Muscle layer of colon (tissue), 2 donors: ENCODE measurements around the gene ARHGEF6.

Source experiments
- H3K27ac ChIP-seq: one replicate; pipeline ENCODE4 v1.7.0; 2013; ENCODE audit warnings: low read depth, mild to moderate bottlenecking, low read length, moderate library complexity
- H3K27me3 ChIP-seq, 2 donors: one replicate each; pipeline ENCODE4 v1.7.0; 2013; ENCODE audit warnings: low read length in 2 of 2, mild to moderate bottlenecking in 2 of 2; ENCODE audit not compliant: insufficient read depth in 2 of 2, control insufficient read depth in 1 of 2
- H3K36me3 ChIP-seq: one replicate; pipeline ENCODE4 v1.7.0; 2013; ENCODE audit warnings: mild to moderate bottlenecking, low read length; ENCODE audit not compliant: insufficient read depth
- H3K4me1 ChIP-seq: one replicate; pipeline ENCODE4 v1.7.0; 2013; ENCODE audit warnings: mild to moderate bottlenecking, low read length; ENCODE audit not compliant: insufficient read depth
- H3K4me3 ChIP-seq, 2 donors: one replicate each; pipeline ENCODE4 v1.7.0; 2013; ENCODE audit warnings: low read length in 2 of 2, low read depth in 1 of 2, mild to moderate bottlenecking in 1 of 2, moderate library complexity in 1 of 2
- H3K9ac ChIP-seq: one replicate; pipeline ENCODE4 v1.7.0; 2013; ENCODE audit warnings: low read length
- H3K9me3 ChIP-seq: one replicate; pipeline ENCODE4 v1.7.0; 2013; ENCODE audit warnings: mild to moderate bottlenecking, low read length
- donor health status: abdominal sarcoma.
- donor health status: Adenocarcinoma of cecum.

Gene ARHGEF6

GRCh38 chrX:136659174-136659573, 121.6 kb downstream of the ARHGEF6 start:
- no peaks in the 10 kb centered on the region for H3K27me3 ChIP-seq

GRCh38 chrX:136658151-136658550, 122.6 kb downstream of the ARHGEF6 start:
- H3K36me3 ChIP-seq: no peaks in the 10 kb centered on the region
- H3K4me1 ChIP-seq: no peaks in the 10 kb centered on the region
- H3K27me3 ChIP-seq: no peaks in the 10 kb centered on the region
- no peaks in the 10 kb centered on the region for H3K9me3 ChIP-seq
- no peak overlapping the region for H3K9ac ChIP-seq
- no peak overlapping the region for H3K4me3 ChIP-seq
- no peak overlapping the region for H3K27ac ChIP-seq

More at GRCh38 chrX:136659174-136659573, 121.6 kb downstream of the ARHGEF6 start:
- no peak overlapping the region for H3K27ac ChIP-seq
- no peaks in the 10 kb centered on the region for H3K9me3 ChIP-seq
- H3K9ac ChIP-seq: no peak overlapping the region
- no peaks in the 10 kb centered on the region for H3K36me3 ChIP-seq
- H3K4me3 ChIP-seq: no peak overlapping the region
- H3K4me1 ChIP-seq: no peaks in the 10 kb centered on the region

DNA sequence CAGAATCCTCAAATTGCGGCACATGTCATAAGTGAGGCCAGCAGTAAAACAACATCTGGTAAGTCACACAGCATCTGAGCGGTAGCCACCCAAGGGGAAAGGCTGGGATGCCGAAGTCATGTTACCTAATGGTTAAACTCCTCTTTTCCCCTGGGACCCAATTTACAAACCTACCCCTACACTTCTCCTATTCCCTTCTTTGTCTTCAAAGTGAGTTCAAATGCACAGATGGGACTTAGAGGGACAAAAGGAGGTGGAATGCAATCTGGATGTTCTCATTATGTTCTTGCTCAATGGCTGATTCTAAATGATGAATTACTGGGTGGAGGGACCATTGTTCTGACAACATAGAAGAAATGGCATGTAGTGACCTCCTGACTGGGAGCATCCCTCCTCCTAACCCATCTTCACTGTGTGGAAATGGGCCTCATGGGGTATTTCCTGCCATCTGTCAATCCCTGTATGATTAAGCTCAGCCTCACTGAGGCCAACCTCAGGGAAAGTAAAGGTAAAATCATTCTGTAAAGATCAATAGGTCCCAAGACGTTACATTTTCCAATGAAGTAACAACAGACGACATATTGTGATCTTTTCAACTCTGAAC, 124.3 kb downstream of the ARHGEF6 start:
- no peaks in the 10 kb centered on the region for H3K4me1 ChIP-seq
- no peak overlapping the region for H3K9ac ChIP-seq
- H3K9me3 ChIP-seq: no peaks in the 10 kb centered on the region
- no peaks in the 10 kb centered on the region for H3K36me3 ChIP-seq
- no peaks in the 10 kb centered on the region for H3K27me3 ChIP-seq
- no peak overlapping the region for H3K27ac ChIP-seq
- H3K4me3 ChIP-seq: no peak overlapping the region

DNA sequence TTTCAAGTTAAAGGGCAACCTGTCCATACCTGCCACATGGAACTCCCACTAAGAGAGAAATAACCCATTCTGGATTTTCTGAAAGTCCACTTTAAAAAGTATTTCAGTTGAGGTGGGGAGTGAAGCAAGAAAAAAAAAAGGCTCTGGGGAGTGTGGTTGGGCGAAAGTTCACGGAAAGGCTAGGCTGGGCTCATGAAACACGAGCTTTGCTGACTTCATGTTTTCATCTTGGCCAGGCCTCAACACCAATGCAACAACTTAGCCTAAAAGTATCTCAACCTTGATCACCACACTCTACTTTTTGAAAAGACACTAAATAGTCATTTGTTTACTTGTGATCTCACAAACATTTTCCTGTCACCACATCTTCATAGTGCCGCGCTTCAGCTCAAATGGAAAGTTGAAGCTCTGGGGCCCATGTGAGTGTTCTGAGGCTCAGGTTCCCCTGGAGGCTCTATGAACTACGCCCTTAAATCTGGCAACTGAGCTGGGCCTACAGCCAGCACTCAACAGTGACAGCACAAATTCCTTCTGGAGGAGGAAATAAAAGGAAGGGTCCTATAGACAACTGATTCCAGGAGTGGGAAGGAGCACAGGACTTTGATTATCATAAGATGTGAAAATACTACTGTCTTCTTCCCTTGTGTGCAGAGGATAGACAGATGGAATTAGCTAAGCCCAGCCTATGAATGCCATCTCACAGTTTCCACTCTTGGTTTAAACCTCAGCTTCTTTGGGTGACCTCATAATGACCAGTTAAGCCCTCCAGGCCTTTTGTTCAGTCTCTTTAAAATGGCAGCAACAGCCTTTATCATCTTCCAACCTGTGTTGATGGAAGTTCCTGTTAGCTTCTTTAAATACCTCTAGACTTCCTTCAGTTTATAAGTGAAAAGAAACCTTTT, 127.7 kb downstream of the ARHGEF6 start:
- no peak overlapping the region for H3K9ac ChIP-seq
- no peaks in the 10 kb centered on the region for H3K36me3 ChIP-seq
- no peaks in the 10 kb centered on the region for H3K9me3 ChIP-seq
- H3K27ac ChIP-seq: no peak overlapping the region
- H3K4me3 ChIP-seq: no peak overlapping the region
- no peaks in the 10 kb centered on the region for H3K27me3 ChIP-seq
- no peaks in the 10 kb centered on the region for H3K4me1 ChIP-seq

GRCh38 chrX:136650811-136651210, 129.9 kb downstream of the ARHGEF6 start:
- no peaks in the 10 kb centered on the region for H3K9me3 ChIP-seq
- H3K4me3 ChIP-seq: no peak overlapping the region
- no peaks in the 10 kb centered on the region for H3K27me3 ChIP-seq
- H3K36me3 ChIP-seq: no peaks in the 10 kb centered on the region
- H3K27ac ChIP-seq: no peak overlapping the region
- no peak overlapping the region for H3K9ac ChIP-seq
- H3K4me1 ChIP-seq: no peaks in the 10 kb centered on the region

GRCh38 chrX:136647677-136648360, 132.9 kb downstream of the ARHGEF6 start, which contains the start of gene CD40LG:
Gene CD40LG, plus strand, starts transcription at chrX:136648158. Its CDS starts 91 bp downstream, at chrX:136648249.
- Histone ChIP-seq H3K27ac (no peak within 1 kb of the TSS), H3K9ac (no peak within 1 kb of the TSS)

DNA sequence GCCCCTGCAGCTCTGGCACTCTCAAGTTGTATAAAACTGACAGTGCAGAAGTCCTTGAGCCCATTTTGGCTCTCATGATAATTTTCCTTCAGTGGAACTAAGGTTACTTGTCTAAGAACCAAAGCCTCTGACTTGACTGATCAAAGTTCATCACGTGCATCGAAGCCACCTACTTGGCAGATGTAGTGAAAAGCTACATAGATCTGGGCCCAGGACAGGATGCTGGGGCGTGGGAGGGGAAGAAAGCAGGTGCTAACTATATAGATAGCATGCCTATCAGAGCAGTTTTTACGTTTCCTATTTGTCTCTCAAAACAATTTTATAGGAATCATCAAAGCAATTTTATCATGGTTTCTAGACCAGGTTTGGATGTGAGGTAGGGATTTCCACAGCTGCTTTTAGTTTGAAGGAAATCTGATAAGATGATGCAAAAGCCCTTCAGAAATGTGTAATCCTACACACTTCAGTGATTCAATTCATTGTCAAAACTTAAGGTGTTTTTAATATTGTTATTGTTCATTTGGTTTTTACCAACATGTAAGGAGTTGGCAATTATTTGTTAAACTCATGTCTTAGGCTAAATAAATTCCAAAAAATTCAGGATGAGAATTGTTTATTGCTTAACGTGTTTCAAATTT, 134.0 kb downstream of the ARHGEF6 start:
- Histone ChIP-seq H3K4me3 (no peak overlapping the region), H3K27me3 (no peaks in the 10 kb centered on the region), H3K4me1 (no peaks in the 10 kb centered on the region), H3K27ac (no peak overlapping the region), H3K9ac (no peak overlapping the region), H3K9me3 (no peaks in the 10 kb centered on the region), H3K36me3 (no peaks in the 10 kb centered on the region)

More at GRCh38 chrX:136647677-136648360, 132.9 kb downstream of the ARHGEF6 start, which contains the start of gene CD40LG:
- H3K36me3 ChIP-seq: no peaks in the 10 kb centered on the region
- H3K9me3 ChIP-seq: no peaks in the 10 kb centered on the region
- no peaks in the 10 kb centered on the region for H3K27me3 ChIP-seq
- no peaks in the 10 kb centered on the region for H3K4me1 ChIP-seq
- no peak within 1 kb of the TSS for H3K4me3 ChIP-seq

- H3K9me3 ChIP-seq: no peaks in the 10 kb centered on the region
- no peak overlapping the region for H3K4me3 ChIP-seq
- H3K4me1 ChIP-seq: no peaks in the 10 kb centered on the region
- no peak overlapping the region for H3K27ac ChIP-seq
- no peaks in the 10 kb centered on the region for H3K27me3 ChIP-seq
- no peaks in the 10 kb centered on the region for H3K36me3 ChIP-seq
- no peak overlapping the region for H3K9ac ChIP-seq
Observed at GRCh38 chrX:136643243-136643642, 137.5 kb downstream of the ARHGEF6 start.

DNA sequence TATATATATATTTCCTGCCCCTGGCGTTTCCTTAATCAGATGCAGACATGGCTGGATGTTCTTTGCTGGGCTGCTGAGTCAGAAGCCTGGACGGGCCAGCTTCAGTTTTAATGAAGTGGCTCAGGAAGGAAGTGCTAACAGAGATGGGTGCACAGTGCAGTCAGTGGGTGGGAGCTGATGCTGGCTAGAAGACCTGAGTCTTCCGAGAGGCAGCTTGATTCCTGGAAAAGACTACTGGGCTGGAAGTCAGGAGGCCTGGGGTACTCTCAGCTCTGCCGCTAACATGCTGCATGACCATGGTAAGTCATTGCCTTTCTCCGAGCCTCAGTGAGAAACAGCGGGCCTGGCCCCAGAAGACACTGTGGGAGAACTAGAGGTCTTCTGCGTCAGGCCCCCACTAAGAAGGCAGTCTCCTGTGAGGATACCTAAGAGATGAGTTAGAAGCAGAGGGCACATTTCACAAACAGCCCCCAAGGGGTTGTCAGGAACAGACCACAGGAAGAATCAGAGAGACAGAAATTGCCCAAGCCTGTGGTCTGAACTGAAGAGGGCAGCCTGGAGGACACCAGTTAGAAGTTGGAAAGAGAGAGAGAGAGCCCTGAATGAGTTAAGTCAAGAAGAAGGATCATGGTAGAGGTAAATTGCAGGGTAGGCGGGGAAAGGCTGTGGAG, 141.1 kb downstream of the ARHGEF6 start:
- H3K27ac ChIP-seq: no peak overlapping the region
- H3K4me1 ChIP-seq: no peaks in the 10 kb centered on the region
- no peaks in the 10 kb centered on the region for H3K36me3 ChIP-seq
- no peak overlapping the region for H3K9ac ChIP-seq
- no peaks in the 10 kb centered on the region for H3K9me3 ChIP-seq
- H3K4me3 ChIP-seq: no peak overlapping the region
- H3K27me3 ChIP-seq: no peaks in the 10 kb centered on the region

DNA sequence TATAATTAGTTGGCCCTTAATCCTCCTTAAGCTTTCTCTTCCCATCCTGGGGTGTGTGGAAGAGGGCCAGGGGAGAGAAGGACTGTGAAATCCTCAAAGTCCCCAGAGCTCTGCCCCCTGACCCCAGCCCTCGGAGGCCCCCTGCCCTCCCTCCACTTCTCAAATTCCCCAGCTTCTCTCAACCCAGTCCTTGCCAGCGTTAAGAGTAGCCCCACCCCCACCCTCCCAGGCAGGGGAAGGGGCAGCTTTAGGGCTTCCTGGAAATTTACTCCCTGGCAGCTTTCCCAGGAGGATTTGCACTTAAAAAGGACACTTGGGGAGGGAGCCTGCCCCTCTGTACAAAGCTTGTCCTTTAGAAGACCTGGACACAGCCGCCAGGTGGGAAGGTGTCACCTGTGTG, 144.6 kb downstream of the ARHGEF6 start:
- H3K27ac ChIP-seq: no peak overlapping the region
- no peak overlapping the region for H3K4me3 ChIP-seq
- no peak overlapping the region for H3K9ac ChIP-seq
- no peaks in the 10 kb centered on the region for H3K4me1 ChIP-seq
- no peaks in the 10 kb centered on the region for H3K9me3 ChIP-seq
- H3K36me3 ChIP-seq: no peaks in the 10 kb centered on the region
- no peaks in the 10 kb centered on the region for H3K27me3 ChIP-seq
